ENCODE measurements around the gene UBE2O. TPM values are rescaled to one million over a fixed set of nuclear protein-coding genes. Genes with fewer than 3 reads are reported as not detected.

UBE2O gene
- total RNA-seq, 1 donor from 2014 or later, result 25.8 TPM

- H3K36me3 ChIP-seq (ENCODE audit: insufficient read depth, low read length), result no peaks in the 10 kb centered on the region
- H3K9me3 ChIP-seq (ENCODE audit: insufficient read depth, low read depth, low read length), result no peaks in the 10 kb centered on the region
- no peak overlapping the region for H3K4me3 ChIP-seq (ENCODE audit: insufficient read depth, low read depth, low read length)
- H3K9ac ChIP-seq (ENCODE audit: low read length), result no peak overlapping the region
- Mint-ChIP-seq H3K4me3 (ENCODE audit: unreplicated experiment) (no peak overlapping the region), H3K27ac (ENCODE audit: unreplicated experiment) (no peak overlapping the region), H3K27me3 (ENCODE audit: low read depth, unreplicated experiment) (peaks cover 22% of the 10 kb centered on the region), H3K36me3 (ENCODE audit: low read depth, unreplicated experiment) (no peaks in the 10 kb centered on the region), H3K9me3 (ENCODE audit: unreplicated experiment) (no peaks in the 10 kb centered on the region), H3K4me1 (ENCODE audit: low read depth, unreplicated experiment) (peaks cover 5% of the 10 kb centered on the region)
- H3K79me2 ChIP-seq (ENCODE audit: insufficient read depth, low read length), result no peaks in the 10 kb centered on the region
- no peaks in the 10 kb centered on the region for H3K4me1 ChIP-seq (ENCODE audit: insufficient read depth, low read length)
- H4K20me1 ChIP-seq (ENCODE audit: insufficient read depth, low read length), result no peaks in the 10 kb centered on the region
- FAIRE-seq (no peak), DNase-seq (ENCODE audit: low read depth) (peak; percentile 20)
- H2AFZ ChIP-seq (ENCODE audit: low read depth, low read length), result no peak overlapping the region
- H3K27ac ChIP-seq (ENCODE audit: low read depth, low read length), result no peak overlapping the region
- no peaks in the 10 kb centered on the region for H3K27me3 ChIP-seq (ENCODE audit: insufficient read depth, low read length)
- H3K4me2 ChIP-seq (ENCODE audit: low read length), result no peak overlapping the region
- no peak for TF ChIP-seq EZH2 (IDR thresholded peaks at IDR 0.05; ENCODE audit: insufficient read depth, low read length)
- TF ChIP-seq CTCF (IDR thresholded peaks at IDR 0.05; ENCODE audit: insufficient read depth, low read depth, low read length), result peak; percentile 37
Measured at GRCh38 chr17:76458580-76459490, 5.9 kb upstream of the UBE2O start.

- Mint-ChIP-seq H3K9me3 (ENCODE audit: unreplicated experiment) (no peaks in the 10 kb centered on the region), H3K4me3 (ENCODE audit: unreplicated experiment) (peak overlapping the region; percentile 80), H3K27ac (ENCODE audit: unreplicated experiment) (no peak overlapping the region), H3K27me3 (ENCODE audit: low read depth, unreplicated experiment) (peaks cover 4% of the 10 kb centered on the region), H3K36me3 (ENCODE audit: low read depth, unreplicated experiment) (peaks cover 2% of the 10 kb centered on the region), H3K4me1 (ENCODE audit: low read depth, unreplicated experiment) (peaks cover 15% of the 10 kb centered on the region)
- FAIRE-seq, result no peak
- peaks cover 45% of the 10 kb centered on the region for H3K79me2 ChIP-seq (ENCODE audit: insufficient read depth, low read length)
- no peak overlapping the region for H2AFZ ChIP-seq (ENCODE audit: low read depth, low read length)
- peaks cover 18% of the 10 kb centered on the region for H3K4me1 ChIP-seq (ENCODE audit: insufficient read depth, low read length)
- TF ChIP-seq CTCF (IDR thresholded peaks at IDR 0.05; ENCODE audit: insufficient read depth, low read depth, low read length), result no peak
- no peak for TF ChIP-seq EZH2 (IDR thresholded peaks at IDR 0.05; ENCODE audit: insufficient read depth, low read length)
- no peak overlapping the region for H3K9ac ChIP-seq (ENCODE audit: low read length)
- no peak for DNase-seq (ENCODE audit: low read depth)
- peak overlapping the region; percentile 95 for H3K4me2 ChIP-seq (ENCODE audit: low read length)
- H3K27ac ChIP-seq (ENCODE audit: low read depth, low read length), result no peak overlapping the region
- peaks cover 38% of the 10 kb centered on the region for H4K20me1 ChIP-seq (ENCODE audit: insufficient read depth, low read length)
- no peak overlapping the region for H3K4me3 ChIP-seq (ENCODE audit: insufficient read depth, low read depth, low read length)
- no peaks in the 10 kb centered on the region for H3K9me3 ChIP-seq (ENCODE audit: insufficient read depth, low read depth, low read length)
- no peaks in the 10 kb centered on the region for H3K36me3 ChIP-seq (ENCODE audit: insufficient read depth, low read length)
- no peaks in the 10 kb centered on the region for H3K27me3 ChIP-seq (ENCODE audit: insufficient read depth, low read length)
Measured at GRCh38 chr17:76453431-76453743, 435 bp upstream of the UBE2O start.

GRCh38 chr17:76452127-76452659, 759 bp downstream of the UBE2O start:
- peak overlapping the region; percentile 83 for H3K4me3 ChIP-seq (ENCODE audit: insufficient read depth, low read depth, low read length)
- H3K27me3 Mint-ChIP-seq (ENCODE audit: low read depth, unreplicated experiment), result peaks cover 3% of the 10 kb centered on the region
- no peaks in the 10 kb centered on the region for H3K36me3 ChIP-seq (ENCODE audit: insufficient read depth, low read length)
- H3K4me3 Mint-ChIP-seq (ENCODE audit: unreplicated experiment), result peak overlapping the region; percentile 97
- peak overlapping the region; percentile 93 for H3K9ac ChIP-seq (ENCODE audit: low read length)
- peaks cover 2% of the 10 kb centered on the region for H3K36me3 Mint-ChIP-seq (ENCODE audit: low read depth, unreplicated experiment)
- peaks cover 50% of the 10 kb centered on the region for H4K20me1 ChIP-seq (ENCODE audit: insufficient read depth, low read length)
- H3K4me2 ChIP-seq (ENCODE audit: low read length), result peak overlapping the region; percentile 95
- no peaks in the 10 kb centered on the region for H3K27me3 ChIP-seq (ENCODE audit: insufficient read depth, low read length)
- FAIRE-seq (no peak), DNase-seq (ENCODE audit: low read depth) (no peak)
- H2AFZ ChIP-seq (ENCODE audit: low read depth, low read length), result peak overlapping the region; percentile 8
- peak overlapping the region; percentile 85 for H3K27ac Mint-ChIP-seq (ENCODE audit: unreplicated experiment)
- no peaks in the 10 kb centered on the region for H3K9me3 Mint-ChIP-seq (ENCODE audit: unreplicated experiment)
- peaks cover 29% of the 10 kb centered on the region for H3K4me1 ChIP-seq (ENCODE audit: insufficient read depth, low read length)
- peaks cover 57% of the 10 kb centered on the region for H3K79me2 ChIP-seq (ENCODE audit: insufficient read depth, low read length)
- H3K4me1 Mint-ChIP-seq (ENCODE audit: low read depth, unreplicated experiment), result peaks cover 27% of the 10 kb centered on the region
- H3K9me3 ChIP-seq (ENCODE audit: insufficient read depth, low read depth, low read length), result no peaks in the 10 kb centered on the region
- TF ChIP-seq EZH2 (IDR thresholded peaks at IDR 0.05; ENCODE audit: insufficient read depth, low read length) (no peak), CTCF (IDR thresholded peaks at IDR 0.05; ENCODE audit: insufficient read depth, low read depth, low read length) (no peak)
- peak overlapping the region; percentile 5 for H3K27ac ChIP-seq (ENCODE audit: low read depth, low read length)
